Measurements from ENCODE around the gene IMMT. TPM values are rescaled to one million over a fixed set of nuclear protein-coding genes. Genes with fewer than 3 reads are reported as not detected.

IMMT gene
- total RNA-seq, 3 donors from 2014 or later = 106 to 121 (median 107) TPM

GRCh38 chr2:86225581-86225980, 30.3 kb upstream of the IMMT start:
- H3K36me3 ChIP-seq (ENCODE audit: low read depth) = no peaks in the 10 kb centered on the region
- H3K9me3 ChIP-seq = no peaks in the 10 kb centered on the region
- DNase-seq = peak in 1 of 3 donors; percentile 66
- ATAC-seq = peak; percentile 27
- intact Hi-C loops (cut with DNase I, micrococcal nuclease) = loop anchor here in 1 of 2 donors (10.0 kb wide), 1 partner anchor 149 kb away; no protein-coding TSS in a partner anchor
- H3K4me1 ChIP-seq (ENCODE audit: low read depth) = no peaks in the 10 kb centered on the region
- no peak overlapping the region for H3K4me3 ChIP-seq
- TF ChIP-seq CTCF (IDR thresholded peaks at IDR 0.05) = no peak

GRCh38 chr2:86224645-86225355, 29.5 kb upstream of the IMMT start:
- ATAC-seq (no peak), DNase-seq (no peak)
- no peak for TF ChIP-seq CTCF (IDR thresholded peaks at IDR 0.05)
- no peaks in the 10 kb centered on the region for H3K4me1 ChIP-seq (ENCODE audit: low read depth)
- intact Hi-C loops (cut with DNase I, micrococcal nuclease) = loop anchor here (5.0 to 10.0 kb wide), 2 partner anchors 148 to 150 kb away; no protein-coding TSS in a partner anchor
- H3K4me3 ChIP-seq = no peak overlapping the region
- no peaks in the 10 kb centered on the region for H3K9me3 ChIP-seq
- no peaks in the 10 kb centered on the region for H3K36me3 ChIP-seq (ENCODE audit: low read depth)

GRCh38 chr2:86223927-86224560, 28.8 kb upstream of the IMMT start:
- no peaks in the 10 kb centered on the region for H3K4me1 ChIP-seq (ENCODE audit: low read depth)
- no peaks in the 10 kb centered on the region for H3K9me3 ChIP-seq
- no peak for ATAC-seq
- no peaks in the 10 kb centered on the region for H3K36me3 ChIP-seq (ENCODE audit: low read depth)
- DNase-seq = no peak
- no peak overlapping the region for H3K4me3 ChIP-seq
- no peak for TF ChIP-seq CTCF (IDR thresholded peaks at IDR 0.05)
- intact Hi-C loops (cut with DNase I, micrococcal nuclease) = loop anchor here (5.0 to 10.0 kb wide), 2 partner anchors 148 to 151 kb away; no protein-coding TSS in a partner anchor

GRCh38 chr2:86223140-86223926, 28.1 kb upstream of the IMMT start:
- DNase-seq = no peak

More at GRCh38 chr2:86223140-86223926, 28.1 kb upstream of the IMMT start:
- intact Hi-C loops (cut with DNase I, micrococcal nuclease) = loop anchor here (5.0 to 10.0 kb wide), 2 partner anchors 149 to 151 kb away; no protein-coding TSS in a partner anchor
- H3K4me1 ChIP-seq (ENCODE audit: low read depth) = no peaks in the 10 kb centered on the region
- no peak overlapping the region for H3K4me3 ChIP-seq
- ATAC-seq = peak; percentile 31
- no peaks in the 10 kb centered on the region for H3K9me3 ChIP-seq
- no peak for TF ChIP-seq CTCF (IDR thresholded peaks at IDR 0.05)
- no peaks in the 10 kb centered on the region for H3K36me3 ChIP-seq (ENCODE audit: low read depth)

Data from mucosa of descending colon (tissue), 3 donors.